Activated CD8-positive, alpha-beta memory T cell treated with anti-CD3 and anti-CD28 coated beads, Interleukin-2, amount 10 ng/mL, durations not matched to agents 7 days and 5 days (primary cell): ENCODE data around the gene FICD. TPM values are rescaled to one million over a fixed set of nuclear protein-coding genes. Genes with fewer than 3 reads are reported as not detected.
A peak's percentile ranks its signal among the peaks of the same experiment; 100 is the strongest.

Experiments used
- ATAC-seq: fragments of 150-1000 bp; cut with Tn5 transposase; one replicate; pipeline ENCODE4 v1.10.0; 2021; ENCODE audit warnings: moderate library complexity
- CTCF ChIA-PET: fragments of 350-600 bp; sonication (Branson Sonifier 250); formaldehyde crosslinking; loops from one replicate; lab custom pipeline; 2021; ENCODE audit warnings: antibody characterized with exemption; lab: Charles Lee
- DNase-seq: peaks from one replicate; pipeline ENCODE4 v3.0.0-alpha.2; 2020
- H3K27ac Mint-ChIP-seq: one replicate; pipeline ENCODE4 v1.8.0; 2021; ENCODE audit warnings: mild to moderate bottlenecking, mixed read lengths
- H3K27me3 Mint-ChIP-seq: one replicate; pipeline ENCODE4 v1.8.0; 2021; ENCODE audit warnings: mixed read lengths
- H3K36me3 Mint-ChIP-seq: one replicate; pipeline ENCODE4 v1.8.0; 2021; ENCODE audit warnings: mild to moderate bottlenecking, mixed read lengths
- H3K4me1 Mint-ChIP-seq: one replicate; pipeline ENCODE4 v1.8.0; 2021; ENCODE audit warnings: mixed read lengths
- H3K4me3 Mint-ChIP-seq: one replicate; pipeline ENCODE4 v1.8.0; 2021; ENCODE audit warnings: mild to moderate bottlenecking, moderate library complexity, mixed read lengths
- H3K9me3 Mint-ChIP-seq: one replicate; pipeline ENCODE4 v1.8.0; 2022; ENCODE audit warnings: low read depth, mixed read lengths
- total RNA-seq, 2 experiments: library from RNA; stranded (reverse); gene quantifications; one replicate each; pipeline ENCODE4 v1.2.3, GENCODE V29; 2021

Gene FICD
- total RNA-seq, 2 experiments from 2014 or later, result 5.8 to 6.1 TPM

DNA sequence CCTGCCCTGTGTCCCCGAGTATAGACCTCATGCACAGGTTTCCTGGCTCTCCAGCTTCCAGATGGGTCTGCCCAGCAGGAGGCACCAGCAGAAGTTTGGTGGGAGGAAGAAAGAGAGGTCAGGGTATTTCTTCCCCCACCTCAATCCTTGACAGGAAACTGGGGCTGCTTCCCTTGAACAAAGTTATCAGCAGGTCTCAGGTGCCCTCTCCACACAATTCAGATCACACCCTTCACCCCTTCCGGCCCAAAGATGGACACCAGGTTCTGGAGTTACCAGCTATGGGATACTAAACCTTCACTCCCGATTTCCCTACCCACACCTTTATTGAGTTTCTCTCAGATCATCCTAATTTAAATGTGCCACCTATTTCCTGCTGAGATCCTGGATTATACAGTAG, 44.7 kb downstream of the FICD start:
- CTCF ChIA-PET, result interaction anchor here (0.7 to 16.9 kb wide), 7 partner anchors 10 to 533 kb away, joined by 3 to 382 read pairs (median 5); partner anchors contain the start of gene ALKBH2
- H3K4me1 Mint-ChIP-seq, result peaks cover 63% of the 10 kb centered on the region
- peak overlapping the region; percentile 97 for H3K4me3 Mint-ChIP-seq
- no peaks in the 10 kb centered on the region for H3K27me3 Mint-ChIP-seq
- peaks cover 37% of the 10 kb centered on the region for H3K36me3 Mint-ChIP-seq
- peak overlapping the region; percentile 99 for H3K27ac Mint-ChIP-seq
- ATAC-seq (no peak), DNase-seq (peak; percentile 45)
- H3K9me3 Mint-ChIP-seq, result no peaks in the 10 kb centered on the region

DNA sequence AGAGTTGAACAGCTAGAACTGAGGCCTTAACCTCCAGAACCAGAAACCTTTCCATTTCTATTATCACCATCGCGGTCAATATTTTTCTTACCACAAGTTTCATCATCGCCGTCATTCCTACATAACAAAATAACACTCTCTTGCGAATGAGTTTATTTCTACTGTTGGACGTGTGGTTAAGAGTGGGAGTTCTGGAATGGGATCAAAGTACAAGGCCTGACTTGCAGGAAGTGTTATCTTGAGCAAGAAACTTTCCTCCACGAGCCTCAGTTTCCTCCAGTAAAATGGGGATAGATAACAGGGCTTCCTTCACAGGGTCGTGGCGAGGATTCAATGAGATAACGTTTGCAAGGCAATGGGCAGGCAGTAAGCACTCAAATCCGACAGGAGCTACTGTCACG, 45.2 kb downstream of the FICD start:
- DNase-seq, result no peak
- CTCF ChIA-PET, result interaction anchor here (1.3 to 16.9 kb wide), 9 partner anchors 9 to 532 kb away, joined by 3 to 382 read pairs (median 5); partner anchors contain the start of genes ALKBH2 and FICD
- Mint-ChIP-seq H3K27ac (peak overlapping the region; percentile 99), H3K4me3 (peak overlapping the region; percentile 97), H3K27me3 (no peaks in the 10 kb centered on the region), H3K4me1 (peaks cover 62% of the 10 kb centered on the region), H3K36me3 (peaks cover 38% of the 10 kb centered on the region), H3K9me3 (no peaks in the 10 kb centered on the region)
- no peak for ATAC-seq

DNA sequence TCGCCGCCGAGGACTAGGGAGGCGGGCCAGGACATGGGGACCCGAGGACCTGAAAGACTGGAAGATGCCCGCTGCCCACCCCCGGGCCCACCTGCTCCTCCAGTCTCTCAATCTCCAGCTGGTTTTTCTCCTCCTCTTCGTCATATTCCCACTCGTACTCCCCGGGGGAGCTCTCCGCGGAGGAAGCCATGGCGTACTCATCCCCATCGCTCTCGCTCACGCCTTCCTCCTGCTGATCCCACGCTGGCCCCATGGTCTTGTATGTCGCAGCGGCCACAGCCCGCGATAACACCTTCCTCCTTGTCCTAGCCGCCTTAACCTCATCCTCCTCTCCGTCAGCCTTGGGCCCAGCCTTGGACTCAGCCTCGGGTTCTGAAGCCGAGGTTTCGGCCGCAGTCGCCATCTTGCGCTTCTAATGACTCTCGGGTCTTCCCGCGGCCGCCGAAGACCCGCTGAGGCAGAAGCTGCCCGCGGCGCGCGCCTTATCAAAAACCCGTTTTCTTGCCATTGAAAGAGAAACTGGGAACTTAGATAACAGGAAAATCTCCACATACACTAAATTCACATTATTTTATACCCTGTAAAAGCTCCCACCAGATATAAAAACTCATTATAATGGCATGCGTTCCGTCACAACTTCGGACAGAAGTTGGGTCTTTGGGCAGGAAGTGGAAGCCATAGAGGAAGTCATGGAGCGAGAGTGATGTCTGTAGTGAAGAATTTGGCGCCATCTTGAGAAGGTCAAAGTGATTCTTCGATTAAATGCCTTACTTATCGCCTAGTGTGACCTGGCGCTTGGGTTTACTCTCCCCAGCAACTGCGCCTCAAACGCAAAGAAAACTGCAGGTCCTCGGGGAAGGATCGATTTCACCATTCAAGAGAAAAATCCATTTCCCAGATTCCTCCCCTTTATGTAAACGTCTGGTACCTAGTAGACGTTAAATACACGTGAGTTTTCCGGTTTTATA, 46.0 kb downstream of the FICD start, which contains the start of gene SART3:
Gene SART3 (minus strand): TSS at position 422 of the 968 bp plus-strand sequence. CDS start 19 bp downstream, at position 403.
- Mint-ChIP-seq H3K9me3 (no peaks in the 10 kb centered on the region), H3K4me1 (peaks cover 62% of the 10 kb centered on the region), H3K36me3 (peaks cover 44% of the 10 kb centered on the region), H3K27me3 (no peaks in the 10 kb centered on the region), H3K4me3 (peak within 1 kb of the TSS; percentile 97), H3K27ac (peak within 1 kb of the TSS; percentile 99)
- CTCF ChIA-PET, result interaction anchor here (0.9 to 16.9 kb wide), 11 partner anchors 8 to 532 kb away, joined by 3 to 382 read pairs (median 5); partner anchors contain the start of genes ALKBH2 and FICD
- DNase-seq (peak; percentile 89), ATAC-seq (peak; percentile 43)

GRCh38 chr12:108561852-108562347, 46.8 kb downstream of the FICD start:
- no peak for ATAC-seq
- Mint-ChIP-seq H3K4me3 (peak overlapping the region; percentile 97), H3K27ac (peak overlapping the region; percentile 99), H3K36me3 (peaks cover 45% of the 10 kb centered on the region), H3K4me1 (peaks cover 60% of the 10 kb centered on the region), H3K27me3 (no peaks in the 10 kb centered on the region), H3K9me3 (no peaks in the 10 kb centered on the region)
- CTCF ChIA-PET, result interaction anchor here (0.9 to 16.9 kb wide), 16 partner anchors 8 to 534 kb away, joined by 3 to 382 read pairs (median 6); partner anchors contain the start of genes ALKBH2, FICD and SELPLG
- DNase-seq, result no peak

GRCh38 chr12:108562348-108563135, 47.5 kb downstream of the FICD start, which contains the start of gene ISCU:
Gene ISCU, plus strand, starts transcription at chr12:108562596. Its CDS starts 27 bp downstream, at chr12:108562623.
- Mint-ChIP-seq H3K27ac (peak within 1 kb of the TSS; percentile 99), H3K4me1 (peaks cover 62% of the 10 kb centered on the region), H3K9me3 (no peaks in the 10 kb centered on the region)

GRCh38 chr12:108563136-108563803, 48.2 kb downstream of the FICD start:
- H3K27me3 Mint-ChIP-seq, result no peaks in the 10 kb centered on the region
- ATAC-seq (peak; percentile 62), DNase-seq (peak; percentile 93)
- no peaks in the 10 kb centered on the region for H3K9me3 Mint-ChIP-seq
- CTCF ChIA-PET, result interaction anchor here (0.7 to 16.9 kb wide), 20 partner anchors 8 to 532 kb away, joined by 3 to 382 read pairs (median 4); partner anchors contain the start of genes ALKBH2 and SELPLG
- H3K4me1 Mint-ChIP-seq, result peaks cover 65% of the 10 kb centered on the region
- H3K4me3 Mint-ChIP-seq, result peak overlapping the region; percentile 97
- H3K36me3 Mint-ChIP-seq, result peaks cover 50% of the 10 kb centered on the region
- peak overlapping the region; percentile 99 for H3K27ac Mint-ChIP-seq

More at GRCh38 chr12:108562348-108563135, 47.5 kb downstream of the FICD start, which contains the start of gene ISCU:
- ATAC-seq (peak; percentile 75), DNase-seq (peak; percentile 98)
- CTCF ChIA-PET, result interaction anchor here (0.9 to 16.9 kb wide), 15 partner anchors 9 to 533 kb away, joined by 3 to 382 read pairs (median 6); partner anchors contain the start of genes ALKBH2, FICD and SELPLG
- H3K27me3 Mint-ChIP-seq, result no peaks in the 10 kb centered on the region
- H3K4me3 Mint-ChIP-seq, result peak within 1 kb of the TSS; percentile 97
- H3K36me3 Mint-ChIP-seq, result peaks cover 48% of the 10 kb centered on the region

GRCh38 chr12:108563804-108564151, 48.7 kb downstream of the FICD start:
- Mint-ChIP-seq H3K9me3 (no peaks in the 10 kb centered on the region), H3K4me1 (peaks cover 66% of the 10 kb centered on the region), H3K27me3 (no peaks in the 10 kb centered on the region), H3K27ac (peak overlapping the region; percentile 99), H3K36me3 (peaks cover 50% of the 10 kb centered on the region), H3K4me3 (peak overlapping the region; percentile 97)
- DNase-seq (no peak), ATAC-seq (no peak)
- CTCF ChIA-PET, result interaction anchor here (0.7 to 16.9 kb wide), 14 partner anchors 9 to 387 kb away, joined by 3 to 382 read pairs (median 3); partner anchors contain the start of gene SELPLG

GRCh38 chr12:108564724-108565123, 49.6 kb downstream of the FICD start:
- no peaks in the 10 kb centered on the region for H3K9me3 Mint-ChIP-seq
- no peak overlapping the region for H3K4me3 Mint-ChIP-seq
- ATAC-seq (no peak), DNase-seq (peak; percentile 23)
- peaks cover 67% of the 10 kb centered on the region for H3K4me1 Mint-ChIP-seq
- H3K27me3 Mint-ChIP-seq, result no peaks in the 10 kb centered on the region
- CTCF ChIA-PET, result interaction anchor here (1.1 to 16.9 kb wide), 8 partner anchors 17 to 386 kb away, joined by 3 to 382 read pairs (median 7); partner anchors contain the start of gene SELPLG
- H3K27ac Mint-ChIP-seq, result no peak overlapping the region
- peaks cover 47% of the 10 kb centered on the region for H3K36me3 Mint-ChIP-seq

- DNase-seq (peak; percentile 9), ATAC-seq (no peak)
- Mint-ChIP-seq H3K9me3 (no peaks in the 10 kb centered on the region), H3K4me1 (peaks cover 65% of the 10 kb centered on the region), H3K4me3 (no peak overlapping the region), H3K27ac (peak overlapping the region; percentile 30), H3K36me3 (peaks cover 45% of the 10 kb centered on the region), H3K27me3 (no peaks in the 10 kb centered on the region)
- CTCF ChIA-PET, result interaction anchor here (1.1 to 16.9 kb wide), 7 partner anchors 17 to 386 kb away, joined by 3 to 382 read pairs (median 8); partner anchors contain the start of gene SELPLG
Observed at GRCh38 chr12:108565146-108565545, 50.1 kb downstream of the FICD start.

GRCh38 chr12:108565976-108566375, 50.9 kb downstream of the FICD start:
- Mint-ChIP-seq H3K27ac (peak overlapping the region; percentile 30), H3K4me3 (no peak overlapping the region), H3K9me3 (no peaks in the 10 kb centered on the region), H3K27me3 (no peaks in the 10 kb centered on the region), H3K36me3 (peaks cover 47% of the 10 kb centered on the region), H3K4me1 (peaks cover 71% of the 10 kb centered on the region)
- CTCF ChIA-PET, result interaction anchor here (0.8 to 16.9 kb wide), 4 partner anchors 52 to 238 kb away, joined by 3 to 382 read pairs (median 28); partner anchors contain the start of gene SELPLG
- DNase-seq (peak; percentile 65), ATAC-seq (no peak)

GRCh38 chr12:108566452-108566851, 51.4 kb downstream of the FICD start:
- DNase-seq (no peak), ATAC-seq (no peak)
- H3K36me3 Mint-ChIP-seq, result peaks cover 47% of the 10 kb centered on the region
- no peaks in the 10 kb centered on the region for H3K27me3 Mint-ChIP-seq
- H3K4me3 Mint-ChIP-seq, result no peak overlapping the region
- H3K27ac Mint-ChIP-seq, result peak overlapping the region; percentile 40
- peaks cover 75% of the 10 kb centered on the region for H3K4me1 Mint-ChIP-seq
- CTCF ChIA-PET, result interaction anchor here (4.0 to 16.9 kb wide), 3 partner anchors 51 to 237 kb away, joined by 24 to 382 read pairs (median 32); partner anchors contain the start of gene SELPLG
- no peaks in the 10 kb centered on the region for H3K9me3 Mint-ChIP-seq
